C4-2B (cell line): ENCODE data around the gene TTC28.

Experiments used
- CTCF ChIP-seq: fragments of 450-650 bp; conservative IDR thresholded peaks from 2 replicates; pipeline ENCODE4 v1.5.1; 2017; ENCODE audit warnings: mild to moderate bottlenecking
- ZFX ChIP-seq: fragments of 450-650 bp; IDR thresholded peaks from 2 replicates; pipeline ENCODE4 v1.6.1; 2017

- TF ChIP-seq CTCF (no peak), ZFX (no peak)
Measured at GRCh38 chr22:27990451-27990840, 689.2 kb downstream of the TTC28 start.
